GM12801 (cell line): ENCODE results near the gene PLA2G4D.

Source experiments
- TF ChIP-seq, protein P1 (sequence below): IDR thresholded peaks from one replicate; pipeline ENCODE4 v1.5.1; 2011; ENCODE audit warnings: control low read depth; ENCODE audit not compliant: insufficient read length; ENCODE audit errors: extremely low read depth

The PLA2G4D gene

DNA sequence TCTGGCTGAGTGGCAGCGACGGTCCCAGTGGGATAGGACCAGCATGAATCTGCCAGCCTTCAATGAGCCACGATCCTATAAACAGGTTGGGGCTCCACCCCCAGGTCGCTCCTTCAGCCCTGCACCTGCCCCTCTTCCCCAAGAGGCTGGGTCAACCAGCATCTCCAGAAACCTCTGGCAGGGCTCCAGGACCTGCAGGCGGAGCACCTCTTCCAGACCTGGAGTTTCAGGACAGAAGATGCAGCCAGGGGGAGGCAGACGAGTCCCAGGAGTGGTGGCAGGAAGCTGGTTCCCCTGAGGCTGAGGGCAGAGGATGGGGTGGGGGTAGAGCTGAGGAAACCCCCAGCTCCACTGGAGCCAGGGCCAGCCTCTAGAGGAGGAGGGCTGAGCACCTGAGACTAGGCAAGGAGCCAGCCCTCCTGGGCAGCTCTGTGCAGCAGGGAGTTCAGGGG is at the start of gene PLA2G4D:
TSS of gene PLA2G4D (minus strand) at position 51 of the 452 bp plus-strand sequence. CDS start 103 bp downstream, outside the sequence.
- TF ChIP-seq, protein P1, sequence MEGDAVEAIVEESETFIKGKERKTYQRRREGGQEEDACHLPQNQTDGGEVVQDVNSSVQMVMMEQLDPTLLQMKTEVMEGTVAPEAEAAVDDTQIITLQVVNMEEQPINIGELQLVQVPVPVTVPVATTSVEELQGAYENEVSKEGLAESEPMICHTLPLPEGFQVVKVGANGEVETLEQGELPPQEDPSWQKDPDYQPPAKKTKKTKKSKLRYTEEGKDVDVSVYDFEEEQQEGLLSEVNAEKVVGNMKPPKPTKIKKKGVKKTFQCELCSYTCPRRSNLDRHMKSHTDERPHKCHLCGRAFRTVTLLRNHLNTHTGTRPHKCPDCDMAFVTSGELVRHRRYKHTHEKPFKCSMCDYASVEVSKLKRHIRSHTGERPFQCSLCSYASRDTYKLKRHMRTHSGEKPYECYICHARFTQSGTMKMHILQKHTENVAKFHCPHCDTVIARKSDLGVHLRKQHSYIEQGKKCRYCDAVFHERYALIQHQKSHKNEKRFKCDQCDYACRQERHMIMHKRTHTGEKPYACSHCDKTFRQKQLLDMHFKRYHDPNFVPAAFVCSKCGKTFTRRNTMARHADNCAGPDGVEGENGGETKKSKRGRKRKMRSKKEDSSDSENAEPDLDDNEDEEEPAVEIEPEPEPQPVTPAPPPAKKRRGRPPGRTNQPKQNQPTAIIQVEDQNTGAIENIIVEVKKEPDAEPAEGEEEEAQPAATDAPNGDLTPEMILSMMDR = no peak

GRCh38 chr15:42143356-42143755 is 49.0 kb upstream of the PLA2G4D start:
- TF ChIP-seq, protein P1 = no peak

DNA sequence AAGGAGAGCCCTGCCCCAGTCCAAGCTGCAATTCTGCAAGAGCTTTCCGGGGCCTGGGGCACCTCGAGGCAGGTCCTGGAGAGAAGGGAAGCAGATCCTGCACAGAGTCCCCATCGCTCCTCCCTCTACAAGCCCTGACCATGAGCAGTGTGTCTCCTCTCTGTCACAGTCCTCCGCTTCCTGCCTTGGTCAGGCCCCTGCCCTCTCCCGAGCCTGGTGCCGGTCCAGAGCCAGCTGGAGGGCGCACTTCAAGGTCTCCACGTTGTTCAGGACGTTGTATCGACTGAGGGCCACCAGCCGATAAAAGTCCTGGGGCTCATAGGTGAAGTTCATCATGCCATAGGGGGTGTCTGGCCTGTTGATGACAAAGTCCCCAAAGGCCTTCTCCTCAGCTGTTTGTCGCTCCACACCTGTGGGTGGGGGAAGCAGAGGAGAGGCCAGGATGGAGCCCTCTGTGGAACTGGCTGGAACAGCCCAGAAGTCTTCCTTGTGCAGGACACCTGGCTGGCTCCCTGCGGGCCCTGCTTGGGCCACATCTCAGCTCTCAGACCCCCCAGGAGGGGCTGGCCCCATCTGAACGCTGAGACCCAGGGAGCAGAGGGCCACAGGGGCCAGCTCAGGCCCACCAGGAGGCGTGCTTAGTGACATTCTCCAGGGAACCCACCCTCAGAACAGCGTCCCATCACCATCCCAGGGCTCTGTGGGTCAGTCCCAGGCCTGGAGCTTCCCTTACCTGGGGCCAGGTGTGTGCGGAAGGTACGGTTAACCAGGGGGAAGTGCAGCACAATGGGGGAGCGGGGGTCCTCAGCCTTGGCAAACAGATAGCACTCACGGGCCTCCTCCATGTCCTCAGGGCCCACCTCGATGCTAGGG is 47.7 kb upstream of the PLA2G4D start:
- TF ChIP-seq, protein P1 = no peak

- TF ChIP-seq, protein P1 = no peak
These were observed 46.9 kb upstream of the PLA2G4D start for GRCh38 chr15:42141246-42141645.

GRCh38 chr15:42140383-42141070 is 46.2 kb upstream of the PLA2G4D start:
- TF ChIP-seq, protein P1 = no peak

DNA sequence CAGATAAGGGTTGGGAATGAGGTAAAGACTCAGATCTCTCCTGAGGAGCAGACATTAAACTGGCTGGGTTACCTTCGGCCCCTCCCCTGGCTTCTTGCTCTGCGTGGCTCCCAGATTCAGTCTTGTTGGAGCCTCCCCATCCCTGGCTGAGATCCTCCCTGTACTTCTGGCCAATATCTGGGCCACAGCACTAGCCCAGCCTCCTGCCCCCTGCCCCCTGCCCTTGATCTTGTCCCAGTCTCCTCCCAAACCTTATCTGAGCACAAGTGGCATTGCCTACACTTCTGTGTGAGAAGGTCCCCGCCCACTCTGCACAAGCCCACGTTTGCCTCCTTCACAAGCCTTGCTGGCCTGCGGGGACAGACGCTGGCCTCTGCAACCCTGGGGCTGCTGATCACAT is 45.2 kb upstream of the PLA2G4D start:
- TF ChIP-seq, protein P1 = no peak

DNA sequence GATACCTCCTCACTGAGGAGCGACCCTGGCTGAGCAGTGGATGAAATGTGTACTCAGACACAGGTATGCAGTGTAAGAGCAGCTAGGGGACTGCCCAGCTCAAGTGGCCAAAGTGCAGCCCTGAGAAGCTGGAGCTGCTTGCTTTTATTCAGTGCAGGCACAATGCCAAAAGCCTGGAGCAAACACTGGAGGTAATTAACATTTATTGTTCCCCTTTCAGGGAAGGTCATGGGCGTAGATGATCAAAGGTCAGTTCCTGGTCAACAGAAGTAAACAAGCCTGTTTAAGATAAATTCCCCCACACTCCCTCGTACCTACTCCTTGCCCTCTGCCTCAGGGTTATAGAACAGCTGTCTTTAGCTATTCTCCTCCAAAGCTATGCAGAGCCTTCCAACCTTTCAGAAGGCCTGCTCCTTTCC is 44.6 kb upstream of the PLA2G4D start:
- TF ChIP-seq, protein P1 = no peak
